Central memory CD8-positive, alpha-beta T cell (primary cell): ENCODE measurements around the gene AMY1B.
"Not testable (repeated sequence)": the region's sequence is repeated elsewhere in the genome, so short reads cannot be mapped to it uniquely, and the experiment has no call there.

Source experiments
- ATAC-seq: fragments of 150-1000 bp; cut with Tn5 transposase; replicated peaks from 2 replicates; pipeline ENCODE4 v1.10.0; 2022; ENCODE audit warnings: mild to moderate bottlenecking, moderate FRiP score, moderate number of reproducible peaks; ENCODE audit not compliant: poor library complexity, severe bottlenecking; ENCODE audit errors: extremely low read depth
- DNase-seq, 2 donors: peaks; one replicate each; pipeline ENCODE4 v3.0.0; 2021; ENCODE audit warnings: low spot score in 2 of 2
- H3K27ac Mint-ChIP-seq: one replicate; pipeline ENCODE4 v1.8.0; 2022; ENCODE audit warnings: low read depth, mild to moderate bottlenecking, moderate library complexity, mixed read lengths
- H3K27me3 Mint-ChIP-seq: one replicate; pipeline ENCODE4 v1.8.0; 2022; ENCODE audit warnings: mixed read lengths
- H3K36me3 Mint-ChIP-seq: one replicate; pipeline ENCODE4 v1.8.0; 2022; ENCODE audit warnings: mild to moderate bottlenecking, moderate library complexity, mixed read lengths; ENCODE audit not compliant: insufficient read depth
- H3K4me1 Mint-ChIP-seq: one replicate; pipeline ENCODE4 v1.8.0; 2022; ENCODE audit warnings: mixed read lengths
- H3K4me3 Mint-ChIP-seq: one replicate; pipeline ENCODE4 v1.8.0; 2022; ENCODE audit warnings: mild to moderate bottlenecking, moderate library complexity, mixed read lengths
- H3K9me3 Mint-ChIP-seq: one replicate; pipeline ENCODE4 v1.8.0; 2022; ENCODE audit warnings: mixed read lengths

The AMY1B gene

GRCh38 chr1:103696110-103696509 is at the start of gene AMY1B:
AMY1B (minus strand) TSS chr1:103696210; CDS start chr1:103695639, 571 bp downstream.
- not testable (repeated sequence) for DNase-seq, ATAC-seq

DNA sequence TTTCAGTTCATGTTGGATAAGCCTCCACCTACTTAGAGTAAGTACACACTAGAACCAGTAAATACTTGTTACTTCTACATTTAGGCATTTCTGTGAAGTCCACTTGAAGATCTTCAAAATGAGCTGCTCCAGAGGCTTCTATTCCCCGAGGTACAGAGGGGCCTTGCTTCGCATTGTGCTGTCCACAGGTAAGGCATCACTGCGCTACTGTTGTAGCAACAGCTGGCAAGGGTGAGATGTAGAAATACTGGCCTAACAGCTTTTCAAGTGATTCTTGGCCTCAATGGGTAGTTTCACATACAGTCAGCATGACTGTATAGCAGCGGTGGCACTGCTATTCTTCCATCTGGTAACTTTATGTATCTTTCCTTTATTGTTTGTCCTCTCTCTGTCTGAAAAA is 49.0 kb upstream of the AMY1B start:
- H3K36me3 Mint-ChIP-seq, H3K27ac Mint-ChIP-seq, H3K27me3 Mint-ChIP-seq, ATAC-seq, DNase-seq, H3K9me3 Mint-ChIP-seq, H3K4me1 Mint-ChIP-seq, H3K4me3 Mint-ChIP-seq: not testable (repeated sequence)

More at GRCh38 chr1:103696110-103696509, at the start of gene AMY1B:
- not testable (repeated sequence) for H3K27ac Mint-ChIP-seq, H3K36me3 Mint-ChIP-seq, H3K9me3 Mint-ChIP-seq, H3K4me1 Mint-ChIP-seq, H3K27me3 Mint-ChIP-seq, H3K4me3 Mint-ChIP-seq

DNA sequence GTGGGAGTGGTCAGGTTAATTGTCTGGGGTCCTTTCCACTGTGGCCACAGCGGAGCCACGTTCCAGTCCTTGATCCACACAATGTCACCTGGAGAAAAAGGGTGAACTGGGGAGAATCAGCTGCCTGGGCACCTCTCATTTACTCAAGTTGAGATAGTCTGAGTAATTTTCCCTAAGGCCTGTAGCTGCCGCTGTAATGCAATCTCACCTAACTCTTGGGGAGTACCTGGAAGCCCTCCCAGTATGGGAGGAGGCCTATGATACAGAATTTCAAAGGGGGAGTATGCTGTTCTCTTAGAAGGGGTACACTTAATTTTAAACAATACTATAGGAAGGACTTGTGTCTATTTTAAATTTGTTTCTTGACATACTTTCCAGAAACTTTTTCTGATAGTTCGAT is 48.4 kb upstream of the AMY1B start:
- DNase-seq, ATAC-seq, H3K36me3 Mint-ChIP-seq, H3K27ac Mint-ChIP-seq, H3K4me3 Mint-ChIP-seq, H3K9me3 Mint-ChIP-seq, H3K27me3 Mint-ChIP-seq, H3K4me1 Mint-ChIP-seq: not testable (repeated sequence)

- not testable (repeated sequence) for H3K9me3 Mint-ChIP-seq, H3K27ac Mint-ChIP-seq, ATAC-seq, H3K36me3 Mint-ChIP-seq, H3K4me1 Mint-ChIP-seq, H3K4me3 Mint-ChIP-seq, H3K27me3 Mint-ChIP-seq, DNase-seq
Observed at GRCh38 chr1:103738031-103738430, 42.0 kb upstream of the AMY1B start.

- not testable (repeated sequence) for ATAC-seq, H3K27ac Mint-ChIP-seq, H3K36me3 Mint-ChIP-seq, H3K9me3 Mint-ChIP-seq, H3K4me3 Mint-ChIP-seq, H3K27me3 Mint-ChIP-seq, H3K4me1 Mint-ChIP-seq, DNase-seq
Observed at GRCh38 chr1:103735334-103735733, 39.3 kb upstream of the AMY1B start.

DNA sequence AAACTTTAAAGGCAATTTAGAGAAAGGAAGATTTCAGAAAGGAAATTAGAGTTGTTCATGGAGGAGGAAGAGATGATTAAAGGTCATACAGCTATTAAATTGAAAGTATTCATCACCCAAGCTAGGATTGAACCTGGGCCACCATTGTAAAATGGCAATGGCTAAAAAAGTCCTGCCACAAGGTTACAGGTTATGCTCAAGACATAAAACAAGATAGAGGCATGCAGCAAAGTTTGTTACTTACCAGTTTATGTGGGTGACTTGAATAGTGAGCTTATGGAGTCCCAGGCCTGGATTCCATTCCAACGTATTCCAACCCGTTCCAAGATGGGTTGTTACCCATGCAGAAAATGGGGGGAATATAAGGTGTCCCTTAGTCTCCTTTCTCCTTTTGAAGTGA is 25.5 kb upstream of the AMY1B start:
- not testable (repeated sequence) for H3K4me3 Mint-ChIP-seq, H3K27me3 Mint-ChIP-seq, H3K36me3 Mint-ChIP-seq, H3K9me3 Mint-ChIP-seq, H3K27ac Mint-ChIP-seq, ATAC-seq, H3K4me1 Mint-ChIP-seq, DNase-seq

DNA sequence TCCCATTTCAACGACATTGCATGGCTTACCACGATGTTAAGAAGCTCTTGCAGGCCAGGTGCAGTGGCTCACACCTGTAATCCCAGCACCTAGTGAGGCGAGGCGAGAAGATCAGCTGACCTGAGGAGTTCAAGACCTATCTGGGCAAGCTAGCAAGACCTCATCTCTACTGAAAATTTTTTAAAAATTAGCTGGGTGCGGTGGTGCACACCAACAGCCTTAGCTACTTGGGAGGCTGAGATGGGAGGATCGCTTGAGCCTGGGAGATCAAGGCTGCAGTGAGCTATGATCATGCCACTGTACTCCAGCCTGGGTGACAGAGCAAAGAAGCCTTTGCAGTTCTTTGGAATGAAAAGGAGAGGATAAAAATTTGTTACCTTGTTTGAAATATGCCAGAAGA is 21.4 kb upstream of the AMY1B start:
- not testable (repeated sequence) for H3K4me1 Mint-ChIP-seq, DNase-seq, H3K4me3 Mint-ChIP-seq, H3K36me3 Mint-ChIP-seq, ATAC-seq, H3K27me3 Mint-ChIP-seq, H3K9me3 Mint-ChIP-seq, H3K27ac Mint-ChIP-seq

- not testable (repeated sequence) for H3K9me3 Mint-ChIP-seq, H3K27me3 Mint-ChIP-seq, H3K27ac Mint-ChIP-seq, H3K36me3 Mint-ChIP-seq, ATAC-seq, H3K4me3 Mint-ChIP-seq, DNase-seq, H3K4me1 Mint-ChIP-seq
Observed at GRCh38 chr1:103710381-103710780, 14.4 kb upstream of the AMY1B start.

DNA sequence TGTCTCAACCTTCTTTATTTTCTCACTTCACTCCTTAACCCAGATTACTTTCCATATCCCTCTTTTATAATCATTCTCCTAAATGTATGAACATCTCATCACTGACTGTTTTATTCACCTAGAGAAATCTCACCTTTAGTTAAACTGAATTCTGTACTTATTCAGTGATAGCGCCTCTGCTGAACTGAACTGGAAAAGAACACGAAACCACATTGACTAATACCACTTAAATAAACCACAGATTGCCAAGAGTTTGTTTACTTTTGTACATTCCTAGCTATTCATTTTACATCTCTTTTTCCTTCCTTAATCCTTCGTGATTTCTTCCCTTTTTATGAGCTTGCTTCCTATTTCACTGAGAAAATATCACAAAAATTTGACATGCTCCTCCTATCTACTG is 11.7 kb upstream of the AMY1B start:
- not testable (repeated sequence) for ATAC-seq, H3K27me3 Mint-ChIP-seq, H3K36me3 Mint-ChIP-seq, H3K9me3 Mint-ChIP-seq, H3K27ac Mint-ChIP-seq, H3K4me1 Mint-ChIP-seq, H3K4me3 Mint-ChIP-seq, DNase-seq

- not testable (repeated sequence) for DNase-seq, H3K9me3 Mint-ChIP-seq, H3K27ac Mint-ChIP-seq, H3K27me3 Mint-ChIP-seq, H3K36me3 Mint-ChIP-seq, H3K4me1 Mint-ChIP-seq, ATAC-seq, H3K4me3 Mint-ChIP-seq
Observed at GRCh38 chr1:103701256-103701655, 5.2 kb upstream of the AMY1B start.

DNA sequence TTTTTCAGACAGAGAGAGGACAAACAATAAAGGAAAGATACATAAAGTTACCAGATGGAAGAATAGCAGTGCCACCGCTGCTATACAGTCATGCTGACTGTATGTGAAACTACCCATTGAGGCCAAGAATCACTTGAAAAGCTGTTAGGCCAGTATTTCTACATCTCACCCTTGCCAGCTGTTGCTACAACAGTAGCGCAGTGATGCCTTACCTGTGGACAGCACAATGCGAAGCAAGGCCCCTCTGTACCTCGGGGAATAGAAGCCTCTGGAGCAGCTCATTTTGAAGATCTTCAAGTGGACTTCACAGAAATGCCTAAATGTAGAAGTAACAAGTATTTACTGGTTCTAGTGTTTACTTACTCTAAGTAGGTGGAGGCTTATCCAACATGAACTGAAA is 4.7 kb upstream of the AMY1B start:
- not testable (repeated sequence) for DNase-seq, ATAC-seq, H3K36me3 Mint-ChIP-seq, H3K27ac Mint-ChIP-seq, H3K4me3 Mint-ChIP-seq, H3K27me3 Mint-ChIP-seq, H3K9me3 Mint-ChIP-seq, H3K4me1 Mint-ChIP-seq

DNA sequence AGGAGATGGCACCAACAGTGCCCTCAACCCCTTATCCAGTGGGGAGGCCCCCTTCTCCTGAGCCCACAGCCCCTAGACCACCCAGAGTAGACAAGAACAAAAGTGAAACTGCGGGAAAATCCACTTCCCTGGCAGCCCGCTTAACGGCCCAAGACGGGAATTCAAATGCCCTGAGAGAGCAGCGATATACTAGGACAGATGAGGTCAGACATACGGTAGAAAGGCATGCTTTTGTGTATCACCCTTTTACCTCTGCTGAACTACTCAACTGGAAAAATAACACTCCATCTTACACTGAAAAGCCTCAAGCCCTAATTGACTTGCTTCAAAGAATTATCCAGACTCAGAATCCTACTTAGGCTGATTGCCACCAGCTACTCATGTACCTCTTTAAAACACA is 1.4 kb upstream of the AMY1B start:
- H3K9me3 Mint-ChIP-seq, H3K36me3 Mint-ChIP-seq, H3K4me3 Mint-ChIP-seq, H3K4me1 Mint-ChIP-seq, ATAC-seq, H3K27me3 Mint-ChIP-seq, H3K27ac Mint-ChIP-seq, DNase-seq: not testable (repeated sequence)

GRCh38 chr1:103676335-103676734 is 19.7 kb downstream of the AMY1B start:
- H3K27me3 Mint-ChIP-seq, H3K9me3 Mint-ChIP-seq, H3K36me3 Mint-ChIP-seq, DNase-seq, ATAC-seq, H3K27ac Mint-ChIP-seq, H3K4me3 Mint-ChIP-seq, H3K4me1 Mint-ChIP-seq: not testable (repeated sequence)

DNA sequence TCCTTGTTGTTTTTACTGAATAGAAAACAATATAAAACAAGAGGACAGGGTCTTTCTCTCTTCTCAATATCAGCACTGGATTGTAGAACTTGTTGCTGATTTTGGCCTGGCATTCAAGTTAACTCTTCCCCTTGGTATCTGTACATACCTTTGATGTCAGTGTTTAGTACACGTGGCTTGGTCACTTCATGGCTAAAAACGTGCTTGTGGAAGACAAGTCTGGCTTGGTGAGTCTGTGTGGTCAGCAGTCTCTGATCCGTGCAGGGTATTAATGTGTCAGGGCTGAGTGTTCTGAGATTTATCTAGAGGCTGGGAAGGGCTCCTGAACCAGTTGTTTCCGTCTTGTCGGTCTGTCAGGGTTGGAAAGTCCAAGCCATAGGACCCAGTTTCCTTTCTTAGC is 40.5 kb downstream of the AMY1B start, which contains the start of gene AMY1A:
AMY1A (plus strand) TSS at position 301 of the 400 bp plus-strand sequence. CDS start 571 bp downstream, outside the sequence.
- H3K9me3 Mint-ChIP-seq, result not testable (repeated sequence)

More for the DNA sequence above, 40.5 kb downstream of the AMY1B start, which contains the start of gene AMY1A:
- not testable (repeated sequence) for DNase-seq, H3K27me3 Mint-ChIP-seq, H3K4me3 Mint-ChIP-seq, H3K27ac Mint-ChIP-seq, ATAC-seq, H3K4me1 Mint-ChIP-seq, H3K36me3 Mint-ChIP-seq
